H1 (cell line): ENCODE data around the gene ZNRF3. TPM values are rescaled to one million over a fixed set of nuclear protein-coding genes. Genes with fewer than 3 reads are reported as not detected.

Experiments
- CTCF ChIA-PET: fragments of 300-600 bp; sonication (Branson Sonifier 250); formaldehyde crosslinking; loops from one replicate; lab custom pipeline; 2021; ENCODE audit not compliant: partially characterized antibody; lab: Charles Lee
- POLR2A ChIA-PET: fragments of 300-600 bp; sonication (Branson Sonifier 250); formaldehyde crosslinking; loops from one replicate; lab custom pipeline; 2021; ENCODE audit warnings: inconsistent platforms; ENCODE audit not compliant: partially characterized antibody; lab: Charles Lee
- DNase-seq, 2 experiments: peaks; one replicate each; pipeline versions ENCODE4 v3.0.0 to v3.0.0-alpha.2; 2010 to 2022; ENCODE audit warnings: low spot score in 2 of 2, low read depth in 1 of 2, mixed read lengths in 1 of 2
- FAIRE-seq: peaks from 2 replicates; lab custom pipeline; 2011; peaks lifted over from hg19 to GRCh38; lab: Jason Lieb, UNC
- H2AFZ ChIP-seq: 2 replicates; pipeline ENCODE4 v1.8.1; 2012; ENCODE audit warnings: low read length, inconsistent platforms
- H2AK5ac ChIP-seq: 2 replicates; pipeline ENCODE4 v1.6.1; 2013; ENCODE audit warnings: low read depth, low read length
- H2BK120ac ChIP-seq: replicated peaks from 2 replicates; pipeline ENCODE3; 2013; ENCODE audit warnings: low read depth, low read length, inconsistent platforms
- H2BK12ac ChIP-seq: 2 replicates; pipeline ENCODE4 v1.6.1; 2013; ENCODE audit warnings: low read depth, low read length
- H2BK15ac ChIP-seq: 2 replicates; pipeline ENCODE4 v1.6.1; 2013; ENCODE audit warnings: low read length
- H2BK20ac ChIP-seq: 2 replicates; pipeline ENCODE4 v1.6.1; 2013; ENCODE audit warnings: low read length
- H2BK5ac ChIP-seq: 2 replicates; pipeline ENCODE4 v1.6.1; 2013; ENCODE audit warnings: low read depth, low read length
- H3K14ac ChIP-seq: 2 replicates; pipeline ENCODE4 v1.6.1; 2013; ENCODE audit warnings: inconsistent platforms; ENCODE audit not compliant: insufficient read length
- H3K18ac ChIP-seq: 2 replicates; pipeline ENCODE4 v1.6.1; 2013; ENCODE audit warnings: low read length; ENCODE audit errors: extremely low read depth
- H3K23ac ChIP-seq: 2 replicates; pipeline ENCODE4 v1.6.1; 2013; ENCODE audit warnings: inconsistent platforms; ENCODE audit not compliant: insufficient read length
- H3K23me2 ChIP-seq: 2 replicates; pipeline ENCODE4 v1.6.1; 2013; ENCODE audit warnings: low read depth, low read length
- H3K27ac ChIP-seq: 2 replicates; pipeline ENCODE4 v1.6.1; 2011; ENCODE audit warnings: low read depth, low read length, inconsistent platforms
- H3K27me3 ChIP-seq, 4 experiments: replicated peaks in 1 of 4; 1 replicate in 1 of 4; 2 replicates in 3 of 4; pipeline versions ENCODE4 v1.6.1 to v1.8.1; 2011 to 2013; ENCODE audit warnings: low read length in 3 of 4, mild to moderate bottlenecking in 3 of 4, inconsistent platforms in 2 of 4, mixed read lengths in 2 of 4, moderate library complexity in 1 of 4; ENCODE audit not compliant: control insufficient read depth in 3 of 4, insufficient read depth in 3 of 4; ENCODE audit errors: extremely low read depth in 1 of 4
- H3K36me3 ChIP-seq, 4 experiments: 2 replicates each; pipeline versions ENCODE4 v1.6.1 to v1.8.1; 2011 to 2013; ENCODE audit warnings: mild to moderate bottlenecking in 4 of 4, low read length in 3 of 4, moderate library complexity in 2 of 4, control low read depth in 1 of 4, inconsistent platforms in 1 of 4; ENCODE audit not compliant: insufficient read depth in 4 of 4, control insufficient read depth in 2 of 4
- H3K4ac ChIP-seq: replicated peaks from 2 replicates; pipeline ENCODE3; 2013; ENCODE audit warnings: low read length, low read depth, mixed read lengths, inconsistent platforms; ENCODE audit not compliant: insufficient read length
- H3K4me1 ChIP-seq, 4 experiments: replicated peaks in 1 of 4; 1 replicate in 1 of 4; 2 replicates in 3 of 4; pipeline versions ENCODE4 v1.6.1 to v1.8.1; 2011 to 2013; ENCODE audit warnings: low read length in 3 of 4, inconsistent platforms in 2 of 4, mixed read lengths in 1 of 4; ENCODE audit not compliant: insufficient read depth in 4 of 4, control insufficient read depth in 3 of 4
- H3K4me2 ChIP-seq, 2 experiments: 2 replicates each; pipeline versions ENCODE4 v1.6.1 to v1.8.1; 2011 to 2013; ENCODE audit warnings: low read depth in 2 of 2, low read length in 2 of 2, control low read depth in 1 of 2, inconsistent platforms in 1 of 2, mild to moderate bottlenecking in 1 of 2; ENCODE audit not compliant: insufficient read depth in 1 of 2
- H3K4me3 ChIP-seq, 4 experiments: fragments of 200-600, 300-600 bp in 1 of 4; sonication (generic), shearing (Covaris generic), sonication (Bioruptor Twin) in 1 of 4; 2 replicates each; pipeline versions ENCODE4 v1.5.1 to v1.8.1; 2011 to 2016; ENCODE audit warnings: low read length in 4 of 4, low read depth in 3 of 4, control low read depth in 2 of 4, inconsistent platforms in 2 of 4, mild to moderate bottlenecking in 2 of 4, mixed read lengths in 1 of 4, moderate library complexity in 1 of 4; ENCODE audit not compliant: insufficient read depth in 2 of 4; ENCODE audit errors: extremely low read depth in 1 of 4
- H3K56ac ChIP-seq: replicated peaks from 2 replicates; pipeline ENCODE3; 2013; ENCODE audit warnings: low read depth, mild to moderate bottlenecking, mixed read lengths, low read length, inconsistent platforms; ENCODE audit not compliant: insufficient read length
- H3K79me1 ChIP-seq: 2 replicates; pipeline ENCODE4 v1.6.1; 2013; ENCODE audit warnings: low read depth, low read length, control low read depth
- H3K79me2 ChIP-seq, 2 experiments: 2 replicates each; pipeline versions ENCODE4 v1.6.1 to v1.8.1; 2012 to 2013; ENCODE audit warnings: low read length in 2 of 2, mild to moderate bottlenecking in 2 of 2, inconsistent platforms in 1 of 2; ENCODE audit not compliant: insufficient read depth in 2 of 2, control insufficient read depth in 1 of 2
- H3K9ac ChIP-seq, 4 experiments: replicated peaks in 1 of 4; 1 replicate in 1 of 4; 2 replicates in 3 of 4; pipeline versions ENCODE4 v1.6.1 to v1.8.1; 2011 to 2013; ENCODE audit warnings: low read depth in 3 of 4, low read length in 3 of 4, control low read depth in 2 of 4, mild to moderate bottlenecking in 2 of 4, moderate library complexity in 2 of 4, inconsistent platforms in 1 of 4; ENCODE audit errors: extremely low read depth in 1 of 4
- H3K9me3 ChIP-seq, 2 experiments: 2 replicates each; pipeline versions ENCODE4 v1.6.1 to v1.8.1; 2012 to 2013; ENCODE audit warnings: mild to moderate bottlenecking in 2 of 2, moderate library complexity in 2 of 2, control low read depth in 1 of 2, inconsistent platforms in 1 of 2, low read depth in 1 of 2, low read length in 1 of 2, mixed read lengths in 1 of 2; ENCODE audit not compliant: insufficient read depth in 2 of 2
- H4K20me1 ChIP-seq, 2 experiments: replicated peaks in 1 of 2; 2 replicates each; pipeline versions ENCODE3 to v1.8.1; 2011 to 2013; ENCODE audit warnings: inconsistent platforms in 2 of 2, low read length in 2 of 2, mild to moderate bottlenecking in 1 of 2; ENCODE audit not compliant: insufficient read depth in 2 of 2, control insufficient read depth in 1 of 2
- H4K5ac ChIP-seq: 2 replicates; pipeline ENCODE4 v1.6.1; 2013; ENCODE audit warnings: low read length, low read depth, mixed read lengths, inconsistent platforms; ENCODE audit not compliant: insufficient read length
- H4K8ac ChIP-seq: 2 replicates; pipeline ENCODE4 v1.8.0; 2013; ENCODE audit warnings: mild to moderate bottlenecking, moderate library complexity, low read length, inconsistent platforms; ENCODE audit not compliant: insufficient read depth; ENCODE audit errors: extremely low read depth
- H4K91ac ChIP-seq: replicated peaks from 2 replicates; pipeline ENCODE3; 2013; ENCODE audit warnings: low read length, mixed read lengths, inconsistent platforms; ENCODE audit not compliant: insufficient read length
- CHD1 ChIP-seq: IDR thresholded peaks from 2 replicates; pipeline ENCODE4 v1.6.1; 2012; ENCODE audit warnings: low read depth, low read length, improper control_type of control experiment
- EZH2 ChIP-seq: fragments of 200-600 bp; sonication (generic); IDR thresholded peaks from 2 replicates; pipeline ENCODE4 v1.7.1; 2012; ENCODE audit warnings: low read depth, mild to moderate bottlenecking, moderate library complexity, low read length, inconsistent platforms; ENCODE audit not compliant: severe bottlenecking
- JUN ChIP-seq: IDR thresholded peaks from 2 replicates; pipeline ENCODE4 v1.6.1; 2011; ENCODE audit warnings: low read depth, mild to moderate bottlenecking, improper control_type of control experiment, low read length
- TBP ChIP-seq: IDR thresholded peaks from 2 replicates; pipeline ENCODE4 v1.6.1; 2011; ENCODE audit warnings: low read depth, low read length, improper control_type of control experiment
- TEAD4 ChIP-seq: IDR thresholded peaks from 2 replicates; pipeline ENCODE4 v1.6.1; 2012; ENCODE audit warnings: low read depth, low read length, inconsistent platforms, mixed read lengths
- ZNF274 ChIP-seq: IDR thresholded peaks from 2 replicates; pipeline ENCODE4 v1.7.0; 2012; ENCODE audit warnings: low read length, borderline replicate concordance; ENCODE audit errors: extremely low read depth
- WGBS, 2 experiments: shearing (Covaris generic) in 1 of 2; methylation state at CpG; one replicate each; pipeline versions ENCODE4 v1.1.6 to v1.1.7; 2013 to 2015; ENCODE audit warnings: low lambda C conversion rate in 2 of 2, mixed read lengths in 2 of 2, inconsistent platforms in 1 of 2, low coverage in 1 of 2, missing lambda C conversion rate in 1 of 2; ENCODE audit not compliant: insufficient replicate concordance in 2 of 2, insufficient coverage in 1 of 2, insufficient read length in 1 of 2; ENCODE audit errors: extremely low coverage in 1 of 2, missing lambda C conversion rate in 1 of 2; 5-methylcytosine and 5-hydroxymethylcytosine counted together
- polyA plus RNA-seq, 7 experiments: library from polyadenylated mRNA; depleted of rRNA in 3 of 7; stranded (reverse) in 5 of 7; unstranded in 2 of 7; fragments of >200 nt in 5 of 7; fragments of 200-250 nt in 2 of 7; gene quantifications; 1 replicate in 5 of 7; 2 replicates in 1 of 7; 4 replicates in 1 of 7; pipeline versions ENCODE4 v1.2.1 to v1.2.3, GENCODE V29; 2011 to 2013; ENCODE audit warnings: missing spikeins in 2 of 7, mixed read lengths in 2 of 7
- total RNA-seq: library from RNA; stranded (reverse); fragmentation: NEBNext Ultra II Directional; extraction: Animal tissue kit (Norgen Biotek cat#: 25700); gene quantifications from 2 replicates; pipeline ENCODE4 v1.2.1, GENCODE V29; 2021
- TF ChIP-seq, protein P1 (sequence below): IDR thresholded peaks from 2 replicates; pipeline ENCODE4 v1.6.1; 2012; ENCODE audit warnings: inconsistent platforms

ZNRF3 gene
- total and polyA plus RNA-seq, 2 of the 8 experiments (the other 6 are each of a cell fraction or from before 2014, with no cell fraction given), result 14.1 to 21.7 TPM

DNA sequence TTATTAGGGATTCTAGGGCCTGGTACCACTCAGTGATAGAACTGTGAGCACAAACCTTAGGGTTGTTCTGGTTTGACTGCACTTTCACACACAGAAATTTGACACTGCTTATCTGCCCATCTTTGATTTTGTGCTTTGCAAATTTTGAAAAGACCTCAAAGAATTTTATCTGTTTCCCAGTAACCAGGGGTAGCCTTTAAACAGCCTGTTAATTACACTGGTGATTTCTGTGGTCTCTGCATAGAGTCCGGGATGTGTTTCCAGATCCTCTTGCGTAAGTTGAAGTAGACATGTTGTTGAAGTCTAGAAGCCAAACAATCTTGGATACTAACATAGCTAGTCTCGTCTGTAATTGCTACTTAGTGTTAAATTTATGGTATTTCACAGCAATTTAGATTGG, 103.0 kb downstream of the ZNRF3 start:
- no peak overlapping the region for H2BK15ac ChIP-seq
- H2BK5ac ChIP-seq, result no peak overlapping the region
- H3K4me1 ChIP-seq, result peaks cover 10 to 36% (median 28%) of the 10 kb centered on the region in 4 experiments
- no peak overlapping the region for H3K23ac ChIP-seq
- H3K14ac ChIP-seq, result no peak overlapping the region
- DNase-seq (no peak), FAIRE-seq (no peak)
- H4K5ac ChIP-seq, result no peak overlapping the region
- no peak overlapping the region for H3K4me2 ChIP-seq
- H3K9me3 ChIP-seq, result 0 out of 4 replicates have a peak, but pooled peaks cover 0 to 4% of the 10 kb centered on the region in 2 experiments
- no peaks in the 10 kb centered on the region for H3K23me2 ChIP-seq
- CTCF ChIA-PET, result interaction anchor here (1.0 to 1.4 kb wide), 2 partner anchors 45 to 100 kb away, joined by 3 read pairs; no protein-coding TSS in a partner anchor
- H3K4ac ChIP-seq, result no peak overlapping the region
- H3K79me1 ChIP-seq, result peaks cover 4% of the 10 kb centered on the region; the same call in 1 of the 2 replicates
- H3K79me2 ChIP-seq, result peaks cover 0 to 43% of the 10 kb centered on the region in 2 experiments; a peak in 3 of 4 replicates
- no peak overlapping the region for H3K27ac ChIP-seq
- WGBS, 2 experiments, result 93% methylated on average over 3 of the region's 3 CpGs; no CpG with 5 or more reads in 1 of the 2 experiments
- no peak overlapping the region for H2AK5ac ChIP-seq
- peaks cover 0 to 11% (median 0%) of the 10 kb centered on the region in 4 experiments; a peak in 2 of 8 replicates for H3K36me3 ChIP-seq
- TF ChIP-seq ZNF274 (no peak), CHD1 (no peak), TEAD4 (no peak), EZH2 (no peak), JUN (no peak), TBP (no peak)
- TF ChIP-seq, protein P1, sequence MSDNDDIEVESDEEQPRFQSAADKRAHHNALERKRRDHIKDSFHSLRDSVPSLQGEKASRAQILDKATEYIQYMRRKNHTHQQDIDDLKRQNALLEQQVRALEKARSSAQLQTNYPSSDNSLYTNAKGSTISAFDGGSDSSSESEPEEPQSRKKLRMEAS, result no peak
- H3K18ac ChIP-seq, result no peak overlapping the region
- no peak overlapping the region for H2BK120ac ChIP-seq
- no peak overlapping the region for H3K9ac ChIP-seq
- H4K8ac ChIP-seq, result no peak overlapping the region
- H4K20me1 ChIP-seq, result no peaks in the 10 kb centered on the region
- no peak overlapping the region for H3K4me3 ChIP-seq
- H2BK20ac ChIP-seq, result no peak overlapping the region
- no peak overlapping the region for H2BK12ac ChIP-seq
- POLR2A ChIA-PET, result interaction anchor here (0.9 to 1.4 kb wide), 2 partner anchors 11 to 51 kb away, joined by 3 read pairs; no protein-coding TSS in a partner anchor
- H3K27me3 ChIP-seq, result no peaks in the 10 kb centered on the region
- no peak overlapping the region for H4K91ac ChIP-seq
- H2AFZ ChIP-seq, result no peak overlapping the region
- H3K56ac ChIP-seq, result no peak overlapping the region
